ENCODE data around the gene MFAP2. TPM values are rescaled to one million over a fixed set of nuclear protein-coding genes. Genes with fewer than 3 reads are reported as not detected.

MFAP2 gene
- total RNA-seq, 1 experiment from 2014 or later, result 0.50 TPM

DNA sequence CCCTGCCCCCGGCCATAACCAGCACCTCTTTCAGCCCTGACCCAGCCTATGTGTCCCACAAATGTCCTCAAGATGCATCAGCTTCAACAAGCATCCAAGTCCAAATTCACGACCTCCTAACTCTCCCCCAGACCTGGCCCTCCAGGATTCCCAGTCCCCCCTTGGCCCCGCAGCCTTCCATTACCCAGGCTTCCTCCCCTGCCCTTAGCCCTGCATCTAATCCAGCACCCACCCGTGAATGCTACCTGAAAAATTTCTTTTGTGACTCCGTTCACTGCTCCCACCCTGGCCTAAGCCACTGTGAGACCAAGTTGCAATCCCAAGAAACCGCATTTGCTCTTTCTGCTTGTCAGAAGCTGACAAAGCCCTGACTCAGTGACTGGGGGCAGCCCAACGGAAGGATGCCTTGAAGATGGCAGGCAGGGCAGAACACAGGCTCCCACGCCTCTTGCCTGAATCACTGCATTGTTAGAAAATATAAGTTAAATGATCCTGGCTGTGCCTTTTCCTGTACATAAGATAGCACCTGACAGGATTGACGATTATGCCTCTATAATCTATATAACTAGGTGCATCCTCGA lies 939 bp upstream of the MFAP2 start:
- no TSS peak for BruUV-seq (replicated peaks)
- H3K27ac Mint-ChIP-seq (ENCODE audit: unreplicated experiment), result peak overlapping the region; percentile 68
- peaks cover 11% of the 10 kb centered on the region for H3K4me1 Mint-ChIP-seq (ENCODE audit: low read depth, unreplicated experiment)
- CTCF ChIA-PET, result no interaction called here
- H3K9me3 Mint-ChIP-seq (ENCODE audit: low read depth, unreplicated experiment), result no peaks in the 10 kb centered on the region
- no peaks in the 10 kb centered on the region for H3K36me3 Mint-ChIP-seq (ENCODE audit: insufficient read depth, unreplicated experiment)
- DNase-seq, result no peak
- intact Hi-C loops (cut with micrococcal nuclease; ENCODE audit: unreplicated experiment), result no loop called here
- TF ChIP-seq, protein P1, sequence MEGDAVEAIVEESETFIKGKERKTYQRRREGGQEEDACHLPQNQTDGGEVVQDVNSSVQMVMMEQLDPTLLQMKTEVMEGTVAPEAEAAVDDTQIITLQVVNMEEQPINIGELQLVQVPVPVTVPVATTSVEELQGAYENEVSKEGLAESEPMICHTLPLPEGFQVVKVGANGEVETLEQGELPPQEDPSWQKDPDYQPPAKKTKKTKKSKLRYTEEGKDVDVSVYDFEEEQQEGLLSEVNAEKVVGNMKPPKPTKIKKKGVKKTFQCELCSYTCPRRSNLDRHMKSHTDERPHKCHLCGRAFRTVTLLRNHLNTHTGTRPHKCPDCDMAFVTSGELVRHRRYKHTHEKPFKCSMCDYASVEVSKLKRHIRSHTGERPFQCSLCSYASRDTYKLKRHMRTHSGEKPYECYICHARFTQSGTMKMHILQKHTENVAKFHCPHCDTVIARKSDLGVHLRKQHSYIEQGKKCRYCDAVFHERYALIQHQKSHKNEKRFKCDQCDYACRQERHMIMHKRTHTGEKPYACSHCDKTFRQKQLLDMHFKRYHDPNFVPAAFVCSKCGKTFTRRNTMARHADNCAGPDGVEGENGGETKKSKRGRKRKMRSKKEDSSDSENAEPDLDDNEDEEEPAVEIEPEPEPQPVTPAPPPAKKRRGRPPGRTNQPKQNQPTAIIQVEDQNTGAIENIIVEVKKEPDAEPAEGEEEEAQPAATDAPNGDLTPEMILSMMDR (IDR thresholded peaks at IDR 0.05; ENCODE audit: unreplicated experiment), result no peak
- H3K27me3 Mint-ChIP-seq (ENCODE audit: unreplicated experiment), result peaks cover 38% of the 10 kb centered on the region
- peak overlapping the region; percentile 60 for H3K4me3 Mint-ChIP-seq (ENCODE audit: low read depth, unreplicated experiment)

DNA sequence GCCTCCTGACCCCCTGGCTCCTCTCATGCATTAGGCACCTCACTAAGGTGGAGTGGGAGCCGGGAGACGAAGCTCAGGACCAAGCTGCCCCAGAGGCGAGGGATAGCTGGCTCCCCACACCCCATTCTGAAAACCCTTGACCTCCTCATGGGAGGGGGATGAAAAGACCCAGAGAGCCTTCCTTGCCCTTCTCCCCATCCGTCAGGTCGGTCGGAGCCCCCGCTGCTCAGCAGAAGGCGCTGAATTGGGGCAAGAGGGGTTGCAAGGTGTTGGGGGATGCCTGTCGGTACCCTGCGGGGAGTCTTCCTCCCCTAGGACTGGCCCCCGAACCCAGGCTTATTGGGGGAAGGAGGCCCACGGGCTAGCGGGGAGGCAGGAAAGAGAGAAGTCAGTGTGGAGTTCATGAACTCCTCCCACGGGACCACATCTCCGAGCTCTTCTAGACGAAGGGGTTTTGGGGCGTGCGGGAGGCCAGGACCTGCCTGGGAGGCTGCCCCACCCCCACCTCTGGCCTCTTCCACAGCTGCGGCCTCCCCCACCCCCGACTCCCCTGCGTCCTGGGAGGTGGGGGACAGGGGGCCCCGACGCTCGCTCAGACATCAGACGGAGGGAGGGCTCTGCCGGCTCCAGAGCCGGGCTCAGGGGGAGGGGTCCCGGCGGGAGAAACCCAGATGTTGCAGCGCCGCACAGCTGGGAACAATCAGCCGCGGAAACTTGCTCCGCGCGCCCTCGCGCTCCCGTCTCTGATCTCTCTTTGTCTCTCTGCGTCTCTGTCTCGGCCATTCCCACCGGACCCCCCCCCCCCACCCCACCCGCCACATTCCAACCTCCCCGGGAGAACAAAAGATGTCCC lies 719 bp downstream of the MFAP2 start:
- Mint-ChIP-seq H3K27me3 (ENCODE audit: unreplicated experiment) (peaks cover 38% of the 10 kb centered on the region), H3K27ac (ENCODE audit: unreplicated experiment) (no peak overlapping the region), H3K4me1 (ENCODE audit: low read depth, unreplicated experiment) (peaks cover 11% of the 10 kb centered on the region), H3K9me3 (ENCODE audit: low read depth, unreplicated experiment) (no peaks in the 10 kb centered on the region), H3K36me3 (ENCODE audit: insufficient read depth, unreplicated experiment) (no peaks in the 10 kb centered on the region), H3K4me3 (ENCODE audit: low read depth, unreplicated experiment) (peak overlapping the region; percentile 60)
- BruUV-seq (replicated peaks), result no TSS peak
- TF ChIP-seq, protein P1 (IDR thresholded peaks at IDR 0.05; ENCODE audit: unreplicated experiment), result no peak
- intact Hi-C loops (cut with micrococcal nuclease; ENCODE audit: unreplicated experiment), result no loop called here
- CTCF ChIA-PET, result no interaction called here
- no peak for DNase-seq

- no peak for DNase-seq
- CTCF ChIA-PET, result interaction anchor here (0.7 kb wide), 1 partner anchor 28 kb away, joined by 4 read pairs; no protein-coding TSS in a partner anchor
- intact Hi-C loops (cut with micrococcal nuclease; ENCODE audit: unreplicated experiment), result no loop called here
- H3K4me3 Mint-ChIP-seq (ENCODE audit: low read depth, unreplicated experiment), result no peak overlapping the region
- TF ChIP-seq, protein P1 (IDR thresholded peaks at IDR 0.05; ENCODE audit: unreplicated experiment), result no peak
- no peaks in the 10 kb centered on the region for H3K36me3 Mint-ChIP-seq (ENCODE audit: insufficient read depth, unreplicated experiment)
- H3K4me1 Mint-ChIP-seq (ENCODE audit: low read depth, unreplicated experiment), result peaks cover 11% of the 10 kb centered on the region
- peaks cover 38% of the 10 kb centered on the region for H3K27me3 Mint-ChIP-seq (ENCODE audit: unreplicated experiment)
- no peak overlapping the region for H3K27ac Mint-ChIP-seq (ENCODE audit: unreplicated experiment)
- BruUV-seq (replicated peaks), result no TSS peak
- no peaks in the 10 kb centered on the region for H3K9me3 Mint-ChIP-seq (ENCODE audit: low read depth, unreplicated experiment)
These were observed 1.6 kb downstream of the MFAP2 start for GRCh38 chr1:16978567-16979474.

GRCh38 chr1:16978139-16978538 lies 2.3 kb downstream of the MFAP2 start:
- Mint-ChIP-seq H3K4me1 (ENCODE audit: low read depth, unreplicated experiment) (peaks cover 11% of the 10 kb centered on the region), H3K4me3 (ENCODE audit: low read depth, unreplicated experiment) (no peak overlapping the region), H3K27ac (ENCODE audit: unreplicated experiment) (no peak overlapping the region), H3K9me3 (ENCODE audit: low read depth, unreplicated experiment) (no peaks in the 10 kb centered on the region), H3K36me3 (ENCODE audit: insufficient read depth, unreplicated experiment) (no peaks in the 10 kb centered on the region), H3K27me3 (ENCODE audit: unreplicated experiment) (peaks cover 31% of the 10 kb centered on the region)
- DNase-seq, result no peak
- intact Hi-C loops (cut with micrococcal nuclease; ENCODE audit: unreplicated experiment), result no loop called here
- CTCF ChIA-PET, result no interaction called here
- BruUV-seq (replicated peaks), result no TSS peak
- TF ChIP-seq, protein P1 (IDR thresholded peaks at IDR 0.05; ENCODE audit: unreplicated experiment), result no peak
